Epithelial cell of prostate (primary cell): ENCODE data around the gene ADM2.

Experiments used
- DNase-seq: peaks from one replicate; pipeline ENCODE4 v3.0.0-alpha.2; 2011; ENCODE audit warnings: low read depth, low spot score
- H3K27ac ChIP-seq: fragments of 450-650 bp; 2 replicates; pipeline ENCODE4 v1.5.1; 2017; ENCODE audit warnings: mild to moderate bottlenecking

Gene ADM2

GRCh38 chr22:50465066-50465930 lies 16.0 kb upstream of the ADM2 start:
- no peak for DNase-seq
- no peak overlapping the region for H3K27ac ChIP-seq

- DNase-seq: no peak
- H3K27ac ChIP-seq: no peak overlapping the region
Measured at GRCh38 chr22:50467341-50467740, 14.0 kb upstream of the ADM2 start.

GRCh38 chr22:50467773-50468440 lies 13.4 kb upstream of the ADM2 start:
- no peak overlapping the region for H3K27ac ChIP-seq
- no peak for DNase-seq

GRCh38 chr22:50468626-50469025 lies 12.7 kb upstream of the ADM2 start:
- H3K27ac ChIP-seq: no peak overlapping the region
- DNase-seq: no peak

GRCh38 chr22:50469377-50470305 lies 11.7 kb upstream of the ADM2 start:
- DNase-seq: peak; percentile 37
- H3K27ac ChIP-seq: peak overlapping the region; percentile 47

GRCh38 chr22:50470491-50470890 lies 10.9 kb upstream of the ADM2 start:
- peak overlapping the region; percentile 47 for H3K27ac ChIP-seq
- no peak for DNase-seq

GRCh38 chr22:50471197-50471847 lies 10.0 kb upstream of the ADM2 start:
- DNase-seq: no peak
- H3K27ac ChIP-seq: peak overlapping the region; percentile 47

GRCh38 chr22:50471962-50472361 lies 9.4 kb upstream of the ADM2 start:
- DNase-seq: no peak
- no peak overlapping the region for H3K27ac ChIP-seq

- H3K27ac ChIP-seq: no peak overlapping the region
- no peak for DNase-seq
Measured at GRCh38 chr22:50473088-50473487, 8.3 kb upstream of the ADM2 start.

- peak overlapping the region; percentile 20 for H3K27ac ChIP-seq
- DNase-seq: no peak
Measured at GRCh38 chr22:50473855-50474671, 7.3 kb upstream of the ADM2 start.

- DNase-seq: peak; percentile 29
- H3K27ac ChIP-seq: peak within 1 kb of the TSS; percentile 20
Measured at GRCh38 chr22:50474710-50475651, 6.4 kb upstream of the ADM2 start, which contains the start of gene SBF1. SBF1 (minus strand) TSS chr22:50475035; CDS start chr22:50474840, 195 bp downstream.

- no peak for DNase-seq
- H3K27ac ChIP-seq: no peak overlapping the region
Measured at GRCh38 chr22:50475652-50476002, 5.7 kb upstream of the ADM2 start.

- H3K27ac ChIP-seq: peak overlapping the region; percentile 12
- DNase-seq: no peak
Measured at GRCh38 chr22:50476868-50477267, 4.5 kb upstream of the ADM2 start.

GRCh38 chr22:50477923-50478322 lies 3.4 kb upstream of the ADM2 start:
- no peak overlapping the region for H3K27ac ChIP-seq
- no peak for DNase-seq

- no peak for DNase-seq
- H3K27ac ChIP-seq: no peak overlapping the region
Measured at GRCh38 chr22:50479721-50480120, 1.6 kb upstream of the ADM2 start.

GRCh38 chr22:50481045-50481439 lies 301 bp upstream of the ADM2 start:
- peak overlapping the region; percentile 59 for H3K27ac ChIP-seq
- no peak for DNase-seq

GRCh38 chr22:50482107-50483074 lies 1.0 kb downstream of the ADM2 start:
- no peak for DNase-seq
- H3K27ac ChIP-seq: peak overlapping the region; percentile 59
